Measurements from ENCODE around the gene PIEZO2.
"Not testable (repeated sequence)": the region's sequence is repeated elsewhere in the genome, so short reads cannot be mapped to it uniquely, and the experiment has no call there.

PIEZO2 gene

DNA sequence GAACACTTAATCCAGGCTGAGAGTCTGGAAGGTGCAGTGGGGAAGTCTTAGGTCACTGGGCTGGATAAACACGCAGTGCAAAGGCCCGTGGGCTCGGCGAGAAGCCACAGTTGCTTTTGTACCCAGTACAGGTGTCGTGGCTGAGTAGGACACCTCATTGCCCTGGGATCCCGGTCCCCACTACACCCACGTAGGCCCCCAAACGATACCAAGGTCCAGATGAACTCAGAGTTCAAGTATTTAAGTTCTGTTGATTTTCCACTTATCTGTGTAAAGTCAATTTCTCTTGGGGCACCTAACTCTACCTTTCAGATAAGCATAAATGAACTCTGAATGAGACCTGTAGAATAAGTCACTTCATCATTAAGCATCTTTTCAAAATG is 302.0 kb downstream of the PIEZO2 start:
- Histone ChIP-seq H2AFZ (ENCODE audit: low read length) (no peak overlapping the region), H3K9me2 (ENCODE audit: low read depth, low read length) (no peaks in the 10 kb centered on the region), H3K4me1 (ENCODE audit: insufficient read depth, low read length, severe bottlenecking) (peaks cover 53% of the 10 kb centered on the region), H3F3A (ENCODE audit: insufficient read depth, low read length) (no peaks in the 10 kb centered on the region), H4K20me1 (ENCODE audit: insufficient read depth, low read length) (no peaks in the 10 kb centered on the region), H3K79me2 (ENCODE audit: insufficient read depth, low read length) (no peaks in the 10 kb centered on the region), H3K4me2 (ENCODE audit: low read length) (peak overlapping the region; percentile 3; the same call in 1 of the 2 replicates), H3K9me3 (ENCODE audit: low read length) (no peaks in the 10 kb centered on the region), H3K4me3 (ENCODE audit: low read depth, low read length, poor library complexity, severe bottlenecking) (no peak overlapping the region), H3K36me3 (ENCODE audit: insufficient read depth, low read length) (no peaks in the 10 kb centered on the region), H3K9ac (ENCODE audit: low read length) (no peak overlapping the region), H3K27ac (ENCODE audit: low read depth, low read length, poor library complexity, severe bottlenecking) (no peak overlapping the region), H3K27me3 (ENCODE audit: insufficient read depth, low read length) (no peaks in the 10 kb centered on the region)
- no peak for TF ChIP-seq EZH2 (IDR thresholded peaks at IDR 0.05; ENCODE audit: borderline replicate concordance, low read length)
- TF ChIP-seq, protein P1, sequence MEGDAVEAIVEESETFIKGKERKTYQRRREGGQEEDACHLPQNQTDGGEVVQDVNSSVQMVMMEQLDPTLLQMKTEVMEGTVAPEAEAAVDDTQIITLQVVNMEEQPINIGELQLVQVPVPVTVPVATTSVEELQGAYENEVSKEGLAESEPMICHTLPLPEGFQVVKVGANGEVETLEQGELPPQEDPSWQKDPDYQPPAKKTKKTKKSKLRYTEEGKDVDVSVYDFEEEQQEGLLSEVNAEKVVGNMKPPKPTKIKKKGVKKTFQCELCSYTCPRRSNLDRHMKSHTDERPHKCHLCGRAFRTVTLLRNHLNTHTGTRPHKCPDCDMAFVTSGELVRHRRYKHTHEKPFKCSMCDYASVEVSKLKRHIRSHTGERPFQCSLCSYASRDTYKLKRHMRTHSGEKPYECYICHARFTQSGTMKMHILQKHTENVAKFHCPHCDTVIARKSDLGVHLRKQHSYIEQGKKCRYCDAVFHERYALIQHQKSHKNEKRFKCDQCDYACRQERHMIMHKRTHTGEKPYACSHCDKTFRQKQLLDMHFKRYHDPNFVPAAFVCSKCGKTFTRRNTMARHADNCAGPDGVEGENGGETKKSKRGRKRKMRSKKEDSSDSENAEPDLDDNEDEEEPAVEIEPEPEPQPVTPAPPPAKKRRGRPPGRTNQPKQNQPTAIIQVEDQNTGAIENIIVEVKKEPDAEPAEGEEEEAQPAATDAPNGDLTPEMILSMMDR (IDR thresholded peaks at IDR 0.05; ENCODE audit: low read length), result no peak

DNA sequence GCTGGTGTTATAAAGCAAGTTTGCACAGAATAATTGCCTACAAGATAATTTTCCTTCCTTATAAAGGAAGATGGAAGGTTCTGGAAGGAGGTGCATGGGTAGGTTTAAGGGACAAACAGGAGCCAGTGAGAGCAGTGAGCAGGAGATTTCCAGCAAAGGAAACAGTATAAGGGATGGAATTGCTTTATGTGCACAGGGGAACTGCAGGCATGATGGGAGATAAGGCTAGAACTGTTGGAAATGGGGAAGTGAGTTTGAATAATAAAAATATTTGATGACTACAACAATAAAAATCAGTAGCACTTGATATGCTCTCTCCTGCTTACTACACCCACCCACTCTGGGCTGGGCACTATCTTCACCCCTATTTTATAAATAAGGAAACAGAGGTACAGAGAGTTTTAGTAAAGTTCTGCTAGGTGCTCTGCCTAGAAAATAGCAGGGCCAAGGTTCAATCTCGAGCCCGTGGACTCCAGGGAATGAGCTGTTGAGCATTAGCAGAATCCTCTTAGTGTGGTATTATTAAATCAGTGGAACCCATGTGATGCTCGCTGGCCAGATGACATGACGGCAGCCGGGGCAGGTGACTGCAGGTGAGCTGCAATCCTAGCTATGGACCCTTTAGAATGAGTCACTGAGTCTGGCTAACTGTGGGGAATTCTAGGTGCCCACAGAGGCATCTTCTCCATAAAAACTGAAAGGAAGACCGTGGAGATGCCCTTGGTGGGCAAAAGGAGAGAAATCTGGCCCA is 302.5 kb downstream of the PIEZO2 start:
- no peak overlapping the region for H3K4me3 ChIP-seq (ENCODE audit: low read depth, low read length, poor library complexity, severe bottlenecking)
- H3K27me3 ChIP-seq (ENCODE audit: insufficient read depth, low read length), result no peaks in the 10 kb centered on the region
- no peaks in the 10 kb centered on the region for H3K79me2 ChIP-seq (ENCODE audit: insufficient read depth, low read length)
- no peaks in the 10 kb centered on the region for H3K36me3 ChIP-seq (ENCODE audit: insufficient read depth, low read length)
- 0 out of 2 replicates have a peak overlapping the region, but pooled peaks have one; percentile 3 for H3K4me2 ChIP-seq (ENCODE audit: low read length)
- H3K9ac ChIP-seq (ENCODE audit: low read length), result no peak overlapping the region
- no peaks in the 10 kb centered on the region for H3K9me2 ChIP-seq (ENCODE audit: low read depth, low read length)
- H3K4me1 ChIP-seq (ENCODE audit: insufficient read depth, low read length, severe bottlenecking), result peaks cover 47% of the 10 kb centered on the region
- H3K9me3 ChIP-seq (ENCODE audit: low read length), result no peaks in the 10 kb centered on the region
- H3K27ac ChIP-seq (ENCODE audit: low read depth, low read length, poor library complexity, severe bottlenecking), result no peak overlapping the region
- no peaks in the 10 kb centered on the region for H4K20me1 ChIP-seq (ENCODE audit: insufficient read depth, low read length)
- TF ChIP-seq, protein P1 (IDR thresholded peaks at IDR 0.05; ENCODE audit: low read length), result no peak
- TF ChIP-seq EZH2 (IDR thresholded peaks at IDR 0.05; ENCODE audit: borderline replicate concordance, low read length), result no peak
- no peak overlapping the region for H2AFZ ChIP-seq (ENCODE audit: low read length)
- H3F3A ChIP-seq (ENCODE audit: insufficient read depth, low read length), result no peaks in the 10 kb centered on the region

DNA sequence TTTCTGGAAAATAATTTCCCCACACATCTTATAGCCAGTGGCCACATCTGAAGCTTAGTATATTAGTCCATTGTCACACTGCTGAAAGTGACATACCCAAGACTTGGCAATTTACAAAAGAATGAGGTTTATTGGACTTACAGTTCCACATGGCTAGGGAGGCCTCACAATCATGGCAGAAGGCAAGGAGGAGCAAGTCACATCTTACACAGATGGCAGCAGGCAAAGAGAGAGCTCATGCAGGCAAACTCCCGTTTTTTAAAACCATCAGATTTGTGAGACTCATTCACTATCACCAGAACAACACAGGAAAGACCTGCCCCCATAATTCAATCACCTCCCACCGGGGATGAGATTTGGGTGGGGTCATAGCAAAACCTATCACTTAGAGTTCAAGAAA is 303.3 kb downstream of the PIEZO2 start:
- not testable (repeated sequence) for H3K4me3 ChIP-seq (ENCODE audit: low read depth, low read length, poor library complexity, severe bottlenecking); H4K20me1 ChIP-seq (ENCODE audit: insufficient read depth, low read length); H3F3A ChIP-seq (ENCODE audit: insufficient read depth, low read length); H3K36me3 ChIP-seq (ENCODE audit: insufficient read depth, low read length); H2AFZ ChIP-seq (ENCODE audit: low read length); H3K9ac ChIP-seq (ENCODE audit: low read length); H3K27me3 ChIP-seq (ENCODE audit: insufficient read depth, low read length); H3K79me2 ChIP-seq (ENCODE audit: insufficient read depth, low read length); H3K27ac ChIP-seq (ENCODE audit: low read depth, low read length, poor library complexity, severe bottlenecking); H3K9me3 ChIP-seq (ENCODE audit: low read length); H3K9me2 ChIP-seq (ENCODE audit: low read depth, low read length); H3K4me2 ChIP-seq (ENCODE audit: low read length)
- H3K4me1 ChIP-seq (ENCODE audit: insufficient read depth, low read length, severe bottlenecking), result peaks cover 40% of the 10 kb centered on the region

DNA sequence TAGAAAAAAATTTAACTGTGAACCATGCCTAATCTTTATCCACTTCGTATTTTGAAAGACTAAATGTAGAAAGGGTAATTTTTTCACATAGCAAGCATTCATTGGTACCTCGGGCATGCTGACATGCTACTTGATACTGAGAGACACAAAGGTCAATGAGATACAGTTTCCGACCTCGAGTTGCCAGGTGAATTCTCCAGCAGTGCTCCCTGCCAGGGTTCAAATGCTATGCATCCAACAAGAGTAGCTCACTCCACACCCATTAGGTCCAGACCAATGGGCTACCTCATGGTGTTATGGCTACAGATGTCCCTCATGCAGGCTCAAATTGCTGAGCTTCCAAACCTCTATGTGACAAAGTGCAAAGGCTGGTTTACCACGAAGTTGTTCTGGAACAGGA is 305.8 kb downstream of the PIEZO2 start:
- no peaks in the 10 kb centered on the region for H3K79me2 ChIP-seq (ENCODE audit: insufficient read depth, low read length)

More for the DNA sequence above, 305.8 kb downstream of the PIEZO2 start:
- no peak overlapping the region for H3K27ac ChIP-seq (ENCODE audit: low read depth, low read length, poor library complexity, severe bottlenecking)
- no peak overlapping the region for H3K9ac ChIP-seq (ENCODE audit: low read length)
- H3K4me3 ChIP-seq (ENCODE audit: low read depth, low read length, poor library complexity, severe bottlenecking), result no peak overlapping the region
- no peaks in the 10 kb centered on the region for H4K20me1 ChIP-seq (ENCODE audit: insufficient read depth, low read length)
- no peaks in the 10 kb centered on the region for H3K27me3 ChIP-seq (ENCODE audit: insufficient read depth, low read length)
- no peak overlapping the region for H3K4me2 ChIP-seq (ENCODE audit: low read length)
- H3K9me2 ChIP-seq (ENCODE audit: low read depth, low read length), result no peaks in the 10 kb centered on the region
- H3F3A ChIP-seq (ENCODE audit: insufficient read depth, low read length), result no peaks in the 10 kb centered on the region
- H3K36me3 ChIP-seq (ENCODE audit: insufficient read depth, low read length), result no peaks in the 10 kb centered on the region
- H3K9me3 ChIP-seq (ENCODE audit: low read length), result no peaks in the 10 kb centered on the region
- H3K4me1 ChIP-seq (ENCODE audit: insufficient read depth, low read length, severe bottlenecking), result peaks cover 16% of the 10 kb centered on the region
- TF ChIP-seq, protein P1 (IDR thresholded peaks at IDR 0.05; ENCODE audit: low read length), result no peak
- TF ChIP-seq EZH2 (IDR thresholded peaks at IDR 0.05; ENCODE audit: borderline replicate concordance, low read length), result no peak
- H2AFZ ChIP-seq (ENCODE audit: low read length), result no peak overlapping the region

Measured in OCI-LY1 (cell line).